OCI-LY7 (cell line): ENCODE data around the gene CDKN2AIPNL. TPM values are rescaled to one million over a fixed set of nuclear protein-coding genes. Genes with fewer than 3 reads are reported as not detected.

ENCODE experiments used
- BruUV-seq: library from RNA; stranded (reverse); fragments of 400-500 nt; replicated peaks from 2 replicates; lab custom pipeline; 2021; lab: Mats Ljungman, UMichigan
- CTCF ChIA-PET: fragments of 300-600 bp; sonication (Branson Sonifier 250); formaldehyde crosslinking; loops from one replicate; lab custom pipeline; 2022; ENCODE audit warnings: antibody characterized with exemption; ENCODE audit not compliant: unreplicated experiment; lab: Charles Lee
- POLR2A ChIA-PET: fragments of 300-600 bp; sonication (Branson Sonifier 250); formaldehyde crosslinking; loops from one replicate; lab custom pipeline; 2022; ENCODE audit warnings: antibody characterized with exemption; lab: Charles Lee
- DNase-seq: peaks from one replicate; pipeline ENCODE4 v3.0.0-alpha.2; 2015; ENCODE audit warnings: low spot score
- H2AFZ ChIP-seq: fragments of 200-600 bp; sonication (generic), shearing (Covaris generic); 2 replicates; pipeline ENCODE4 v1.6.1; 2014; ENCODE audit warnings: mild to moderate bottlenecking, antibody characterized with exemption, low read length, moderate library complexity
- H3K27ac ChIP-seq: fragments of 200-600 bp; sonication (generic); 2 replicates; pipeline ENCODE4 v1.5.1; 2014; ENCODE audit warnings: mixed run types, low read depth, mild to moderate bottlenecking, moderate library complexity, low read length, inconsistent platforms; ENCODE audit not compliant: poor library complexity, severe bottlenecking
- H3K36me3 ChIP-seq: fragments of 200-600 bp; sonication (generic); 2 replicates; pipeline ENCODE4 v1.6.1; 2014; ENCODE audit warnings: mild to moderate bottlenecking, antibody characterized with exemption, low read length, moderate library complexity, mixed read lengths; ENCODE audit not compliant: insufficient read depth
- H3K4me1 ChIP-seq: fragments of 200-600 bp; sonication (generic); 2 replicates; pipeline ENCODE4 v1.5.1; 2014; ENCODE audit warnings: mild to moderate bottlenecking, low read length; ENCODE audit not compliant: insufficient read depth, poor library complexity, severe bottlenecking
- H3K4me2 ChIP-seq: fragments of 200-600 bp; sonication (generic); 2 replicates; pipeline ENCODE4 v1.6.1; 2014; ENCODE audit warnings: mild to moderate bottlenecking, low read length
- H3K4me3 ChIP-seq: fragments of 200-600 bp; sonication (generic); 2 replicates; pipeline ENCODE4 v1.5.1; 2014; ENCODE audit warnings: mild to moderate bottlenecking, low read depth, low read length; ENCODE audit not compliant: poor library complexity, severe bottlenecking
- H3K79me2 ChIP-seq: fragments of 200-600 bp; sonication (generic); 2 replicates; pipeline ENCODE4 v1.6.1; 2016; ENCODE audit warnings: low read depth, mild to moderate bottlenecking, low read length, moderate library complexity, mixed read lengths; ENCODE audit not compliant: insufficient read depth
- H3K9me2 ChIP-seq: fragments of 200-600 bp; sonication (generic); 2 replicates; pipeline ENCODE4 v1.6.1; 2016; ENCODE audit warnings: mild to moderate bottlenecking, low read length, mixed read lengths; ENCODE audit not compliant: insufficient read depth
- H3K9me3 ChIP-seq: fragments of 200-600 bp; sonication (generic); 2 replicates; pipeline ENCODE4 v1.6.1; 2014; ENCODE audit warnings: mild to moderate bottlenecking, mixed run types, low read length, mixed read lengths
- H4K20me1 ChIP-seq: fragments of 200-600 bp; sonication (generic); 2 replicates; pipeline ENCODE4 v1.6.1; 2014; ENCODE audit warnings: mild to moderate bottlenecking, antibody characterized with exemption, low read length, moderate library complexity, mixed read lengths; ENCODE audit not compliant: insufficient read depth
- EZH2phosphoT487 ChIP-seq: fragments of 200-600 bp; sonication (generic); IDR thresholded peaks from 2 replicates; pipeline ENCODE4 v1.6.1; 2018; ENCODE audit warnings: low read depth, borderline replicate concordance, mild to moderate bottlenecking, mixed run types, antibody characterized with exemption, low read length, moderate library complexity, mixed read lengths
- intact Hi-C: fragments of 100-400 bp; cut with micrococcal nuclease; formaldehyde crosslinking; loops from one replicate; pipeline ENCODE4 v1.10.0; 2022; ENCODE audit not compliant: unreplicated experiment
- total RNA-seq, 2 experiments: library from RNA; depleted of rRNA in 1 of 2; stranded (reverse); fragments of >200 nt in 1 of 2; shearing (Covaris generic) in 1 of 2; gene quantifications; 2 replicates each; pipeline ENCODE4 v1.2.3, GENCODE V29; 2014 to 2022
- TF ChIP-seq, protein P1 (sequence below): fragments of 200-600 bp; sonication (generic); conservative IDR thresholded peaks from 2 replicates; pipeline ENCODE4 v1.5.1; 2014; ENCODE audit warnings: mild to moderate bottlenecking, antibody characterized with exemption, low read length, moderate library complexity, mixed read lengths

CDKN2AIPNL gene
- total RNA-seq, 2 experiments from 2014 or later, result 45.7 to 47.8 TPM

GRCh38 chr5:134397196-134397595, 14.5 kb downstream of the CDKN2AIPNL start:
- peaks cover 72% of the 10 kb centered on the region for H3K36me3 ChIP-seq
- TF ChIP-seq, protein P1, sequence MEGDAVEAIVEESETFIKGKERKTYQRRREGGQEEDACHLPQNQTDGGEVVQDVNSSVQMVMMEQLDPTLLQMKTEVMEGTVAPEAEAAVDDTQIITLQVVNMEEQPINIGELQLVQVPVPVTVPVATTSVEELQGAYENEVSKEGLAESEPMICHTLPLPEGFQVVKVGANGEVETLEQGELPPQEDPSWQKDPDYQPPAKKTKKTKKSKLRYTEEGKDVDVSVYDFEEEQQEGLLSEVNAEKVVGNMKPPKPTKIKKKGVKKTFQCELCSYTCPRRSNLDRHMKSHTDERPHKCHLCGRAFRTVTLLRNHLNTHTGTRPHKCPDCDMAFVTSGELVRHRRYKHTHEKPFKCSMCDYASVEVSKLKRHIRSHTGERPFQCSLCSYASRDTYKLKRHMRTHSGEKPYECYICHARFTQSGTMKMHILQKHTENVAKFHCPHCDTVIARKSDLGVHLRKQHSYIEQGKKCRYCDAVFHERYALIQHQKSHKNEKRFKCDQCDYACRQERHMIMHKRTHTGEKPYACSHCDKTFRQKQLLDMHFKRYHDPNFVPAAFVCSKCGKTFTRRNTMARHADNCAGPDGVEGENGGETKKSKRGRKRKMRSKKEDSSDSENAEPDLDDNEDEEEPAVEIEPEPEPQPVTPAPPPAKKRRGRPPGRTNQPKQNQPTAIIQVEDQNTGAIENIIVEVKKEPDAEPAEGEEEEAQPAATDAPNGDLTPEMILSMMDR, result no peak
- no peak for TF ChIP-seq EZH2phosphoT487
- H4K20me1 ChIP-seq, result no peaks in the 10 kb centered on the region
- no peaks in the 10 kb centered on the region for H3K9me3 ChIP-seq
- no peaks in the 10 kb centered on the region for H3K79me2 ChIP-seq
- no peak for DNase-seq
- intact Hi-C loops, result no loop called here
- BruUV-seq, result no TSS peak
- H3K4me2 ChIP-seq, result no peak overlapping the region
- H3K4me1 ChIP-seq, result no peaks in the 10 kb centered on the region
- ChIA-PET CTCF (no interaction called here), POLR2A (interaction anchor here (0.5 to 0.6 kb wide), 2 partner anchors 30 to 34 kb away, joined by 3 read pairs; no protein-coding TSS in a partner anchor)
- no peak overlapping the region for H3K27ac ChIP-seq
- H2AFZ ChIP-seq, result no peak overlapping the region
- no peaks in the 10 kb centered on the region for H3K9me2 ChIP-seq
- H3K4me3 ChIP-seq, result no peak overlapping the region

DNA sequence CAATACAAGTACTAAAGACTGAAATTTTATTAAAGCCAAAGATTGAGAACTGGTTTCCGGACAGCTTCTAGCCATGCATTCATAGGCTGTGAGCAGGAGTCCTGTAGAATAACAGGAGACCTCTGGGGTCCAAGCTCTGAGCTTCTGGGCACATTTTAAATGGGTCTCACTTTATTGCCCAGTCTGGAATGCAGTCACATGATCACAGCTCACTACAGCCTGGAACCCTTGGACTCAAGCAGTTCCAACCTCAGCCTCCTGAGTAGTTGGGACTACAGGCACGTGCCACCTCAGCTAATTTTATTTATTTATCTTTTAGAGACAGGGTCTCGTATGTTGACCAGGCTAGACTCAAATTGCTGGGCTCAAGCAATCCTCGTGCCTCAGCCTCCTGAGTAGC, 15.4 kb downstream of the CDKN2AIPNL start:
- no peak for TF ChIP-seq EZH2phosphoT487
- TF ChIP-seq, protein P1, result no peak
- Histone ChIP-seq H3K79me2 (no peaks in the 10 kb centered on the region), H4K20me1 (no peaks in the 10 kb centered on the region), H3K36me3 (peaks cover 76% of the 10 kb centered on the region), H3K27ac (no peak overlapping the region), H3K4me2 (no peak overlapping the region), H3K9me3 (no peaks in the 10 kb centered on the region), H3K4me1 (no peaks in the 10 kb centered on the region), H2AFZ (no peak overlapping the region), H3K4me3 (no peak overlapping the region), H3K9me2 (no peaks in the 10 kb centered on the region)
- BruUV-seq, result no TSS peak
- no peak for DNase-seq
- POLR2A ChIA-PET, result no interaction called here
- intact Hi-C loops, result no loop called here
- CTCF ChIA-PET, result no interaction called here

GRCh38 chr5:134394932-134395331, 16.7 kb downstream of the CDKN2AIPNL start:
- Histone ChIP-seq H3K4me1 (no peaks in the 10 kb centered on the region), H3K79me2 (no peaks in the 10 kb centered on the region; the same call in 1 of the 2 replicates), H3K9me2 (no peaks in the 10 kb centered on the region), H3K4me3 (no peak overlapping the region), H3K27ac (no peak overlapping the region), H3K9me3 (no peaks in the 10 kb centered on the region), H2AFZ (no peak overlapping the region), H3K36me3 (peaks cover 83% of the 10 kb centered on the region), H3K4me2 (no peak overlapping the region), H4K20me1 (no peaks in the 10 kb centered on the region)
- POLR2A ChIA-PET, result interaction anchor here (1.2 kb wide), 1 partner anchor 35 kb away, joined by 3 read pairs; no protein-coding TSS in a partner anchor
- no TSS peak for BruUV-seq
- TF ChIP-seq, protein P1, result no peak
- TF ChIP-seq EZH2phosphoT487, result no peak
- intact Hi-C loops, result no loop called here
- no peak for DNase-seq
- CTCF ChIA-PET, result no interaction called here
